Karpas-422 (cell line): ENCODE measurements around the gene ADAT1. TPM values are rescaled to one million over a fixed set of nuclear protein-coding genes. Genes with fewer than 3 reads are reported as not detected.

ENCODE experiments used
- DNase-seq: peaks from one replicate; pipeline ENCODE4 v3.0.0-alpha.2; 2015
- H2AFZ ChIP-seq: fragments of 200-600 bp; sonication (generic); 2 replicates; pipeline ENCODE4 v1.6.1; 2014; ENCODE audit warnings: antibody characterized with exemption, low read length, mixed read lengths
- H3K27ac ChIP-seq: fragments of 200-600 bp; sonication (generic); 2 replicates; pipeline ENCODE4 v1.5.1; 2014; ENCODE audit warnings: mild to moderate bottlenecking, low read length, moderate library complexity
- H3K27me3 ChIP-seq: fragments of 200-600 bp; sonication (generic); 2 replicates; pipeline ENCODE4 v1.6.1; 2014; ENCODE audit warnings: low read length, mixed read lengths
- H3K36me3 ChIP-seq: fragments of 200-600 bp; sonication (generic); 2 replicates; pipeline ENCODE4 v1.6.1; 2014; ENCODE audit warnings: low read length, mixed read lengths; ENCODE audit not compliant: insufficient read depth
- H3K4me1 ChIP-seq: fragments of 200-600 bp; sonication (generic); 2 replicates; pipeline ENCODE4 v1.6.1; 2014; ENCODE audit warnings: mild to moderate bottlenecking, low read length, mixed read lengths
- H3K4me2 ChIP-seq: fragments of 200-600 bp; sonication (generic); 2 replicates; pipeline ENCODE4 v1.6.1; 2014; ENCODE audit warnings: low read length, low read depth, mild to moderate bottlenecking; ENCODE audit not compliant: poor library complexity, severe bottlenecking
- H3K4me3 ChIP-seq: fragments of 200-600 bp; sonication (generic); 2 replicates; pipeline ENCODE4 v1.5.1; 2014; ENCODE audit warnings: mild to moderate bottlenecking, antibody characterized with exemption, low read length, mixed read lengths
- H3K79me2 ChIP-seq: fragments of 200-600 bp; sonication (generic); 2 replicates; pipeline ENCODE4 v1.6.1; 2014; ENCODE audit warnings: mild to moderate bottlenecking, low read length, mixed read lengths
- H3K9ac ChIP-seq: fragments of 200-600 bp; sonication (generic); 2 replicates; pipeline ENCODE4 v1.6.0; 2014; ENCODE audit warnings: low read length
- H3K9me2 ChIP-seq: fragments of 200-600 bp; sonication (generic), shearing (Covaris generic); replicated peaks from 2 replicates; pipeline ENCODE4 v1.6.0; 2014; ENCODE audit warnings: mild to moderate bottlenecking, low read length, moderate library complexity; ENCODE audit not compliant: insufficient read depth
- H3K9me3 ChIP-seq: fragments of 300-700, 200-600 bp; sonication (generic); 2 replicates; pipeline ENCODE4 v1.6.1; 2014; ENCODE audit warnings: low read length, mixed read lengths
- H4K20me1 ChIP-seq: fragments of 200-600 bp; sonication (generic); 2 replicates; pipeline ENCODE4 v1.6.1; 2014; ENCODE audit warnings: mild to moderate bottlenecking, antibody characterized with exemption, low read length, low read depth; ENCODE audit not compliant: insufficient read depth
- total RNA-seq: library from RNA; depleted of rRNA; stranded (reverse); fragments of >200 nt; shearing (Covaris generic); gene quantifications from 2 replicates; pipeline ENCODE4 v1.2.3, GENCODE V29; 2014; ENCODE audit warnings: low replicate concordance; rRNA removed

ADAT1 gene
- total RNA-seq, result 58.4 and 97.3 TPM in 2 replicates

- no peaks in the 10 kb centered on the region for H3K9me2 ChIP-seq
- H3K36me3 ChIP-seq, result peaks cover 36% of the 10 kb centered on the region; the same call in 1 of the 2 replicates
- H3K9ac ChIP-seq, result peak within 1 kb of the TSS; percentile 91
- H2AFZ ChIP-seq, result peak within 1 kb of the TSS; percentile 52; the same call in 1 of the 2 replicates
- H3K79me2 ChIP-seq, result peaks cover 29% of the 10 kb centered on the region
- peak; percentile 99 for DNase-seq
- peak within 1 kb of the TSS; percentile 81 for H3K4me3 ChIP-seq
- H3K4me2 ChIP-seq, result peak within 1 kb of the TSS; percentile 98
- peak within 1 kb of the TSS; percentile 33; the same call in 1 of the 2 replicates for H3K27ac ChIP-seq
- no peaks in the 10 kb centered on the region for H4K20me1 ChIP-seq
- no peaks in the 10 kb centered on the region for H3K27me3 ChIP-seq
- peaks cover 21% of the 10 kb centered on the region for H3K4me1 ChIP-seq
- no peaks in the 10 kb centered on the region for H3K9me3 ChIP-seq
These were observed at the start of gene ADAT1 for GRCh38 chr16:75622761-75623605. Gene ADAT1, minus strand, starts transcription at chr16:75623281. Its CDS starts 2,482 bp downstream, at chr16:75620799.

- Histone ChIP-seq H3K9me2 (no peaks in the 10 kb centered on the region), H3K27ac (no peak overlapping the region), H2AFZ (no peak overlapping the region), H3K9ac (no peak overlapping the region), H3K4me2 (no peak overlapping the region), H3K9me3 (no peaks in the 10 kb centered on the region), H3K4me3 (no peak overlapping the region), H4K20me1 (no peaks in the 10 kb centered on the region), H3K27me3 (no peaks in the 10 kb centered on the region), H3K4me1 (no peaks in the 10 kb centered on the region), H3K36me3 (no peaks in the 10 kb centered on the region), H3K79me2 (no peaks in the 10 kb centered on the region)
- no peak for DNase-seq
These were observed 44.4 kb upstream of the ADAT1 start for GRCh38 chr16:75667503-75667902.

- Histone ChIP-seq H3K36me3 (peaks cover 31% of the 10 kb centered on the region), H3K27me3 (no peaks in the 10 kb centered on the region), H3K9me2 (no peaks in the 10 kb centered on the region), H2AFZ (no peak overlapping the region), H3K27ac (no peak overlapping the region), H3K4me3 (no peak overlapping the region), H3K79me2 (peaks cover 21% of the 10 kb centered on the region), H3K9ac (no peak overlapping the region), H4K20me1 (no peaks in the 10 kb centered on the region), H3K4me1 (no peaks in the 10 kb centered on the region), H3K4me2 (no peak overlapping the region), H3K9me3 (no peaks in the 10 kb centered on the region)
- no peak for DNase-seq
These were observed 37.7 kb upstream of the ADAT1 start for GRCh38 chr16:75660726-75661302.

GRCh38 chr16:75660321-75660720, 37.2 kb upstream of the ADAT1 start:
- no peak overlapping the region for H3K4me3 ChIP-seq
- H3K36me3 ChIP-seq, result peaks cover 36% of the 10 kb centered on the region
- no peaks in the 10 kb centered on the region for H3K27me3 ChIP-seq
- H3K79me2 ChIP-seq, result peaks cover 25% of the 10 kb centered on the region
- H2AFZ ChIP-seq, result no peak overlapping the region
- no peak for DNase-seq
- H3K4me2 ChIP-seq, result no peak overlapping the region
- no peaks in the 10 kb centered on the region for H3K9me2 ChIP-seq
- no peak overlapping the region for H3K27ac ChIP-seq
- no peak overlapping the region for H3K9ac ChIP-seq
- H3K9me3 ChIP-seq, result no peaks in the 10 kb centered on the region
- H4K20me1 ChIP-seq, result no peaks in the 10 kb centered on the region
- no peaks in the 10 kb centered on the region for H3K4me1 ChIP-seq

- DNase-seq, result no peak
These were observed 35.1 kb upstream of the ADAT1 start for GRCh38 chr16:75658175-75658574.

GRCh38 chr16:75653922-75654321, 30.8 kb upstream of the ADAT1 start:
- Histone ChIP-seq H3K79me2 (peaks cover 83% of the 10 kb centered on the region), H3K9me3 (no peaks in the 10 kb centered on the region), H3K9ac (peak overlapping the region; percentile 66), H3K27ac (peak overlapping the region; percentile 92), H3K4me3 (peak overlapping the region; percentile 55), H3K9me2 (no peaks in the 10 kb centered on the region), H3K36me3 (peaks cover 45% of the 10 kb centered on the region), H3K27me3 (no peaks in the 10 kb centered on the region), H3K4me2 (peak overlapping the region; percentile 98), H3K4me1 (peaks cover 51% of the 10 kb centered on the region), H4K20me1 (peaks cover 5% of the 10 kb centered on the region; the same call in 1 of the 2 replicates), H2AFZ (no peak overlapping the region)
- DNase-seq, result peak; percentile 80

More at GRCh38 chr16:75658175-75658574, 35.1 kb upstream of the ADAT1 start:
- Histone ChIP-seq H3K9ac (no peak overlapping the region), H3K9me3 (no peaks in the 10 kb centered on the region), H3K27me3 (no peaks in the 10 kb centered on the region), H3K4me3 (no peak overlapping the region), H3K36me3 (peaks cover 45% of the 10 kb centered on the region), H4K20me1 (no peaks in the 10 kb centered on the region; the same call in 1 of the 2 replicates), H3K79me2 (peaks cover 40% of the 10 kb centered on the region), H2AFZ (no peak overlapping the region), H3K9me2 (no peaks in the 10 kb centered on the region), H3K4me1 (peaks cover 14% of the 10 kb centered on the region), H3K4me2 (no peak overlapping the region), H3K27ac (no peak overlapping the region)

GRCh38 chr16:75648265-75649076, 25.4 kb upstream of the ADAT1 start:
- Histone ChIP-seq H3K4me2 (peak overlapping the region; percentile 98), H3K9ac (peak overlapping the region; percentile 96), H3K27ac (peak overlapping the region; percentile 92), H3K9me3 (no peaks in the 10 kb centered on the region), H3K36me3 (peaks cover 23% of the 10 kb centered on the region; the same call in 1 of the 2 replicates), H2AFZ (peak overlapping the region; percentile 15), H3K4me1 (peaks cover 64% of the 10 kb centered on the region), H3K9me2 (no peaks in the 10 kb centered on the region), H3K27me3 (no peaks in the 10 kb centered on the region), H3K4me3 (peak overlapping the region; percentile 95), H3K79me2 (peaks cover 95% of the 10 kb centered on the region), H4K20me1 (peaks cover 23% of the 10 kb centered on the region)
- peak; percentile 93 for DNase-seq
